Tibial nerve (tissue), 4 donors: ENCODE data around the gene FERMT3. TPM values are rescaled to one million over a fixed set of nuclear protein-coding genes. Genes with fewer than 3 reads are reported as not detected.

Source experiments
- DNase-seq, 2 donors: peaks; one replicate each; pipeline ENCODE4 v3.0.0-alpha.2; 2019; ENCODE audit warnings: low spot score in 2 of 2
- H3K27ac ChIP-seq, 4 donors: fragments of 200-600 bp; sonication (generic) in 3 of 4; one replicate each; pipeline ENCODE4 v1.5.1; 2017 to 2019; ENCODE audit warnings: mild to moderate bottlenecking in 1 of 4
- H3K27me3 ChIP-seq, 2 donors: fragments of 200-600 bp; sonication (generic) in 1 of 2; one replicate each; pipeline versions ENCODE4 v1.5.1 to v1.6.0; 2017 to 2019
- H3K36me3 ChIP-seq, 3 donors: fragments of 200-600 bp; sonication (generic); one replicate each; pipeline ENCODE4 v1.5.1; 2018 to 2019
- H3K4me1 ChIP-seq, 4 donors: fragments of 200-600 bp; sonication (generic) in 3 of 4; one replicate each; pipeline ENCODE4 v1.5.1; 2017 to 2019
- H3K4me3 ChIP-seq, 4 donors: fragments of 200-600 bp; sonication (generic) in 3 of 4; one replicate each; pipeline ENCODE4 v1.5.1; 2017 to 2019; ENCODE audit warnings: mild to moderate bottlenecking in 1 of 4, moderate library complexity in 1 of 4
- H3K9me3 ChIP-seq, 4 donors: fragments of 200-600 bp; sonication (generic) in 3 of 4; one replicate each; pipeline ENCODE4 v1.5.1; 2017 to 2019
- CTCF ChIP-seq, 5 experiments: fragments of 200-600 bp in 3 of 5; fragments of 450-650 bp in 2 of 5; sonication (generic) in 3 of 5; IDR thresholded peaks; one replicate each; pipeline ENCODE4 v1.5.1; 2016 to 2019; ENCODE audit warnings: antibody characterized with exemption in 5 of 5, mild to moderate bottlenecking in 3 of 5, moderate library complexity in 2 of 5
- EP300 ChIP-seq, 2 donors: sonication (generic); formaldehyde crosslinking; IDR thresholded peaks; one replicate each; pipeline ENCODE4 v1.6.1; 2017; ENCODE audit warnings: antibody characterized with exemption in 2 of 2, mild to moderate bottlenecking in 1 of 2
- POLR2A ChIP-seq, 2 donors: fragments of 450-650 bp; IDR thresholded peaks; one replicate each; pipeline ENCODE4 v1.6.1; 2017; ENCODE audit warnings: antibody characterized with exemption in 2 of 2, mild to moderate bottlenecking in 2 of 2, moderate library complexity in 2 of 2
- WGBS, 2 donors: methylation state at CpG; one replicate each; pipeline ENCODE4 v1.1.5; 2018; 5-methylcytosine and 5-hydroxymethylcytosine counted together
- total RNA-seq, 4 donors: library from RNA; depleted of rRNA; stranded (reverse); fragments of >200 nt; gene quantifications; one replicate each; pipeline ENCODE4 v1.1.0, GENCODE V29; 2016

FERMT3 gene
- total RNA-seq, 4 donors from 2014 or later: 17.2 to 83.1 (median 29.6) TPM

- Histone ChIP-seq H3K27me3 (no peaks in the 10 kb centered on the region), H3K4me1 (peaks cover 0 to 13% (median 2%) of the 10 kb centered on the region in 4 donors), H3K27ac (no peak overlapping the region), H3K4me3 (no peak overlapping the region), H3K9me3 (no peaks in the 10 kb centered on the region), H3K36me3 (peaks cover 0 to 39% (median 0%) of the 10 kb centered on the region in 3 donors)
- TF ChIP-seq EP300 (IDR thresholded peaks at IDR 0.05): no peak
- no peak for TF ChIP-seq CTCF (IDR thresholded peaks at IDR 0.05)
- TF ChIP-seq POLR2A (IDR thresholded peaks at IDR 0.05): no peak
- WGBS, 2 donors: 80 to 90% methylated on average over 21 to 30 of the region's 30 CpGs
- no peak for DNase-seq
Observed at GRCh38 chr11:64211181-64211872, 4.8 kb downstream of the FERMT3 start.

GRCh38 chr11:64216879-64217278, 10.4 kb downstream of the FERMT3 start:
- H3K27me3 ChIP-seq: no peaks in the 10 kb centered on the region
- peaks cover 0 to 26% (median 0%) of the 10 kb centered on the region in 3 donors for H3K36me3 ChIP-seq
- H3K4me1 ChIP-seq: no peaks in the 10 kb centered on the region
- H3K27ac ChIP-seq: no peak overlapping the region
- TF ChIP-seq POLR2A (IDR thresholded peaks at IDR 0.05): no peak
- no peak for TF ChIP-seq EP300 (IDR thresholded peaks at IDR 0.05)
- TF ChIP-seq CTCF (IDR thresholded peaks at IDR 0.05): no peak
- H3K4me3 ChIP-seq: no peak overlapping the region
- DNase-seq: no peak
- 82 to 100% methylated on average over 2 to 6 of the region's 6 CpGs for WGBS, 2 donors
- H3K9me3 ChIP-seq: no peaks in the 10 kb centered on the region

GRCh38 chr11:64218628-64219353, 12.3 kb downstream of the FERMT3 start:
- Histone ChIP-seq H3K27ac (no peak overlapping the region), H3K27me3 (no peaks in the 10 kb centered on the region), H3K4me3 (no peak overlapping the region), H3K36me3 (peaks cover 0 to 30% (median 0%) of the 10 kb centered on the region in 3 donors), H3K9me3 (no peaks in the 10 kb centered on the region), H3K4me1 (no peaks in the 10 kb centered on the region)
- TF ChIP-seq CTCF (IDR thresholded peaks at IDR 0.05) (no peak), POLR2A (IDR thresholded peaks at IDR 0.05) (no peak), EP300 (IDR thresholded peaks at IDR 0.05) (no peak)
- no peak for DNase-seq
- 54 to 60% methylated on average over 5 to 9 of the region's 11 CpGs for WGBS, 2 donors

GRCh38 chr11:64219354-64219684, 12.8 kb downstream of the FERMT3 start:
- WGBS, 2 donors: 80 to 89% methylated on average over 6 of the region's 7 CpGs
- Histone ChIP-seq H3K36me3 (peaks cover 0 to 35% (median 0%) of the 10 kb centered on the region in 3 donors), H3K27me3 (no peaks in the 10 kb centered on the region), H3K9me3 (no peaks in the 10 kb centered on the region), H3K27ac (no peak overlapping the region), H3K4me3 (no peak overlapping the region), H3K4me1 (peaks cover 0 to 2% (median 0%) of the 10 kb centered on the region in 4 donors)
- DNase-seq: no peak
- TF ChIP-seq CTCF (IDR thresholded peaks at IDR 0.05) (no peak), EP300 (IDR thresholded peaks at IDR 0.05) (no peak), POLR2A (IDR thresholded peaks at IDR 0.05) (no peak)

GRCh38 chr11:64219755-64220154, 13.2 kb downstream of the FERMT3 start:
- peaks cover 0 to 6% (median 0%) of the 10 kb centered on the region in 4 donors for H3K4me1 ChIP-seq
- peaks cover 0 to 39% (median 0%) of the 10 kb centered on the region in 3 donors for H3K36me3 ChIP-seq
- no peak overlapping the region for H3K4me3 ChIP-seq
- H3K27me3 ChIP-seq: no peaks in the 10 kb centered on the region
- 82 to 86% methylated on average over 10 of the region's 10 CpGs for WGBS, 2 donors
- TF ChIP-seq POLR2A (IDR thresholded peaks at IDR 0.05) (no peak), CTCF (IDR thresholded peaks at IDR 0.05) (no peak), EP300 (IDR thresholded peaks at IDR 0.05) (no peak)
- no peaks in the 10 kb centered on the region for H3K9me3 ChIP-seq
- no peak for DNase-seq
- H3K27ac ChIP-seq: no peak overlapping the region
